Peyer's patch (tissue), 4 donors: ENCODE results near the gene MIA2. TPM values are rescaled to one million over a fixed set of nuclear protein-coding genes. Genes with fewer than 3 reads are reported as not detected.

Experiments
- DNase-seq, 3 donors: peaks; one replicate each; pipeline ENCODE4 v3.0.0-alpha.2; 2017 to 2019
- H3K27ac ChIP-seq, 4 donors: fragments of 200-600 bp; sonication (generic); one replicate each; pipeline ENCODE4 v1.5.1; 2016 to 2019
- H3K27me3 ChIP-seq, 2 donors: fragments of 200-600 bp; sonication (generic); one replicate each; pipeline ENCODE4 v1.5.1; 2019
- H3K36me3 ChIP-seq, 3 donors: fragments of 200-600 bp; sonication (generic); one replicate each; pipeline ENCODE4 v1.5.1; 2016 to 2019
- H3K4me1 ChIP-seq, 4 donors: fragments of 200-600 bp; sonication (generic); one replicate each; pipeline ENCODE4 v1.5.1; 2016 to 2019
- H3K4me3 ChIP-seq, 4 donors: fragments of 200-600 bp; sonication (generic); 1 replicate in 3 of 4; 2 replicates in 1 of 4; pipeline ENCODE4 v1.5.1; 2016 to 2019; ENCODE audit warnings: mild to moderate bottlenecking in 1 of 4
- H3K9me3 ChIP-seq, 4 donors: fragments of 200-600 bp; sonication (generic); one replicate each; pipeline ENCODE4 v1.5.1; 2016 to 2019; ENCODE audit warnings: mild to moderate bottlenecking in 1 of 4
- CTCF ChIP-seq, 6 experiments: fragments of 450-650 bp in 4 of 6; fragments of 200-600 bp in 2 of 6; sonication (generic) in 1 of 6; IDR thresholded peaks; one replicate each; pipeline ENCODE4 v1.5.1; 2017 to 2019; ENCODE audit warnings: antibody characterized with exemption in 6 of 6, mild to moderate bottlenecking in 3 of 6, moderate library complexity in 1 of 6
- POLR2A ChIP-seq, 2 donors: fragments of 450-650 bp; IDR thresholded peaks; one replicate each; pipeline ENCODE4 v1.5.1; 2017; ENCODE audit warnings: antibody characterized with exemption in 2 of 2, mild to moderate bottlenecking in 2 of 2, moderate library complexity in 2 of 2
- total RNA-seq, 4 donors: library from RNA; depleted of rRNA; stranded (reverse); fragments of >200 nt; gene quantifications; one replicate each; pipeline ENCODE4 v1.1.0, GENCODE V29; 2016

The MIA2 gene
- total RNA-seq, 4 donors from 2014 or later: 44.6 to 143 (median 128) TPM

GRCh38 chr14:39383741-39384140 is 150.0 kb downstream of the MIA2 start:
- H3K9me3 ChIP-seq: no peaks in the 10 kb centered on the region
- DNase-seq: no peak
- peaks cover 0 to 8% (median 0%) of the 10 kb centered on the region in 3 donors for H3K36me3 ChIP-seq
- H3K4me1 ChIP-seq: no peaks in the 10 kb centered on the region
- TF ChIP-seq CTCF (IDR thresholded peaks at IDR 0.05) (no peak), POLR2A (IDR thresholded peaks at IDR 0.05) (no peak)
- H3K27ac ChIP-seq: no peak overlapping the region
- no peak overlapping the region for H3K4me3 ChIP-seq
- H3K27me3 ChIP-seq: no peaks in the 10 kb centered on the region

GRCh38 chr14:39384177-39384576 is 150.5 kb downstream of the MIA2 start:
- TF ChIP-seq POLR2A (IDR thresholded peaks at IDR 0.05) (no peak), CTCF (IDR thresholded peaks at IDR 0.05) (no peak)
- peaks cover 0 to 8% (median 0%) of the 10 kb centered on the region in 3 donors for H3K36me3 ChIP-seq

GRCh38 chr14:39393289-39393688 is 159.6 kb downstream of the MIA2 start:
- H3K4me3 ChIP-seq: no peak overlapping the region
- TF ChIP-seq POLR2A (IDR thresholded peaks at IDR 0.05): no peak
- TF ChIP-seq CTCF (IDR thresholded peaks at IDR 0.05): no peak
- no peaks in the 10 kb centered on the region for H3K27me3 ChIP-seq
- H3K36me3 ChIP-seq: peaks cover 0 to 6% (median 0%) of the 10 kb centered on the region in 3 donors
- no peaks in the 10 kb centered on the region for H3K4me1 ChIP-seq
- no peak overlapping the region for H3K27ac ChIP-seq
- no peak for DNase-seq
- no peaks in the 10 kb centered on the region for H3K9me3 ChIP-seq

More at GRCh38 chr14:39384177-39384576, 150.5 kb downstream of the MIA2 start:
- no peak for DNase-seq
- Histone ChIP-seq H3K9me3 (no peaks in the 10 kb centered on the region), H3K4me3 (no peak overlapping the region), H3K27me3 (no peaks in the 10 kb centered on the region), H3K4me1 (no peaks in the 10 kb centered on the region), H3K27ac (no peak overlapping the region)

- H3K4me1 ChIP-seq: no peaks in the 10 kb centered on the region
- TF ChIP-seq CTCF (IDR thresholded peaks at IDR 0.05) (no peak), POLR2A (IDR thresholded peaks at IDR 0.05) (no peak)
- DNase-seq: no peak
- H3K27me3 ChIP-seq: no peaks in the 10 kb centered on the region
- peaks cover 0 to 21% (median 0%) of the 10 kb centered on the region in 3 donors for H3K36me3 ChIP-seq
- H3K4me3 ChIP-seq: no peak overlapping the region
- H3K9me3 ChIP-seq: no peaks in the 10 kb centered on the region
- H3K27ac ChIP-seq: no peak overlapping the region
Observed at GRCh38 chr14:39395555-39396254, 162.0 kb downstream of the MIA2 start.

- no peak for DNase-seq
- Histone ChIP-seq H3K27ac (no peak overlapping the region), H3K36me3 (peaks cover 0 to 21% (median 0%) of the 10 kb centered on the region in 3 donors), H3K9me3 (no peaks in the 10 kb centered on the region), H3K4me1 (no peaks in the 10 kb centered on the region), H3K27me3 (no peaks in the 10 kb centered on the region), H3K4me3 (no peak overlapping the region)
- TF ChIP-seq POLR2A (IDR thresholded peaks at IDR 0.05) (no peak), CTCF (IDR thresholded peaks at IDR 0.05) (no peak)
Observed at GRCh38 chr14:39396448-39396847, 162.7 kb downstream of the MIA2 start.
